NB4 (cell line): Measurements from ENCODE around the gene GNGT1.
"Not testable (repeated sequence)": the region's sequence is repeated elsewhere in the genome, so short reads cannot be mapped to it uniquely, and the experiment has no call there.

ENCODE experiments used
- DNase-seq: peaks from one replicate; pipeline ENCODE4 v3.0.0; 2010; ENCODE audit warnings: low read depth
- H3K4me3 ChIP-seq: one replicate; pipeline ENCODE4 v1.5.1; 2011; ENCODE audit warnings: mild to moderate bottlenecking, low read depth, low read length, moderate library complexity
- CTCF ChIP-seq: IDR thresholded peaks from one replicate; pipeline ENCODE4 v1.5.1; 2012; ENCODE audit warnings: low read depth, low read length
- MYC ChIP-seq: IDR thresholded peaks from 2 replicates; pipeline ENCODE4 v1.6.1; 2011; ENCODE audit warnings: low read depth, low read length
- POLR2A ChIP-seq: IDR thresholded peaks from 2 replicates; pipeline ENCODE4 v1.6.1; 2011; ENCODE audit warnings: mild to moderate bottlenecking; ENCODE audit not compliant: insufficient read length; ENCODE audit errors: extremely low read depth
- TF ChIP-seq, protein P1 (sequence below): IDR thresholded peaks from 2 replicates; pipeline ENCODE4 v1.6.1; 2011; ENCODE audit warnings: low read depth, low read length

Gene GNGT1

DNA sequence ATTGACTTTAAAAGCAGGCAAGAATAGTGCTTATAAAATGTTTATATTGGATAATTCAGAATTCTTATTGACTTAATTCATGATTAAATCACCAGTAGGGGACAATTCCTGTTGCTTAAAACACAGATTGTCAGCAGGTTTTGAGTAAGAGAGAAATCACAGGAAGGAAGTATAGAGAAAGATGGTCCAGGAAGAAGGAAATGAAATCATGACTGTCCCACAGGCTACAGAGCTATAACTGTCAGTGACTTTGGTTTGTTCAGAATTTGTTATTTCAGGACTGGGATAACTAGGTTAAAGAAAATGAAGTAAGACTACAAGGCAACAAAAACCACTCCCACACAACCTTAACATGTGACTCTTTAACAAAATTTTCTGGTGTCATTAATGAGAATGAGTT is 6.8 kb downstream of the GNGT1 start:
- H3K4me3 ChIP-seq = no peak overlapping the region
- no peak for TF ChIP-seq POLR2A
- TF ChIP-seq CTCF = no peak
- TF ChIP-seq MYC = no peak
- TF ChIP-seq, protein P1, sequence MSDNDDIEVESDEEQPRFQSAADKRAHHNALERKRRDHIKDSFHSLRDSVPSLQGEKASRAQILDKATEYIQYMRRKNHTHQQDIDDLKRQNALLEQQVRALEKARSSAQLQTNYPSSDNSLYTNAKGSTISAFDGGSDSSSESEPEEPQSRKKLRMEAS = no peak
- no peak for DNase-seq

GRCh38 chr7:93914581-93915066 is 8.3 kb downstream of the GNGT1 start:
- H3K4me3 ChIP-seq = no peak overlapping the region
- no peak for DNase-seq
- TF ChIP-seq POLR2A (no peak), CTCF (no peak), MYC (no peak)
- TF ChIP-seq, protein P1 = no peak

DNA sequence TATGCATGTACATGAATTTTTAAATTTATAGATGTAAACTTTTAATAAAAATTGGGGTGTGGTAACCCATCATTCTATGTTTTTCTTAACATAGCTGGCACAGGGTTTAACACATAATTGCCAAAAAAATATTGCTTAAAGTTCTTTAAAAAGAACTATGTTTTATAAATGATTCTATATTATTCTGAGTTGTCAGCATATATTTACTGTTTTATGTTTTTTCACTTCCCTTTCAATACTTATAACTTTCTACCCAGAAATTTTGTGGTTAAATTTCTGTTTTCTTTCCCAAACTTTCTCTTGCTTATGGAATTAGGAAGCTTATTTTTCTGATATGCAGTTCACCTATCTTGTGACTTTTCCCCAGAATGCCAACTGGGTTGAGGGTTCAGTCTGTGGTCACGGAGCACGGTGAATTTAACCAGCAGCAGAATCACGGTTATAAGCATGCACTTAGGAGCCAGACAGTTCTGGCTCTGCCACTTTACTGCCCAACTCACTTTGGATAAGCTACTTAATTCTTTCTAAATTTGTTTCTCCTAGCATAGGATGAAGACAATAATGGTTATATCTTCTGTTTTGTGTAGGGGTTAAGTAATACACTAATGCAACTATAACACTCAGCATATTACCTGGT is 9.0 kb downstream of the GNGT1 start:
- DNase-seq, H3K4me3 ChIP-seq: not testable (repeated sequence)

DNA sequence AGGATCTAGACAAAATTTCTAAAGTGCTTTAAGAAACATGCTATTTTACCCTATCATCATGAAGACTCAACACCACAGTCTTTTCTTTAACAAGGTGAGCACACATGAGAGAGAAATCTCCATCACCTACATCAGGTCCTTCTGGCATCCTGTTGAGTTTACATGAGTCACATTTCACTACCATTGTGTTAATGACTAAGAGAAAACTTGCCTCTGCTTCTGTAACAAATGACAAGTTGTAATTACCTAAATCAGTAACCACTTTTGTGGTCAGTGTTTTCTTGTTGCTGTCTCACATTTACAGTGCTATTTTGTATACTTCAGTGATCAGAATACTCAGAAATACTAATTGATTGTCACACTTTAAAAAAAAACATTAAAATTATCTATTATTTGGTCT is 9.5 kb downstream of the GNGT1 start:
- DNase-seq, H3K4me3 ChIP-seq: not testable (repeated sequence)

DNA sequence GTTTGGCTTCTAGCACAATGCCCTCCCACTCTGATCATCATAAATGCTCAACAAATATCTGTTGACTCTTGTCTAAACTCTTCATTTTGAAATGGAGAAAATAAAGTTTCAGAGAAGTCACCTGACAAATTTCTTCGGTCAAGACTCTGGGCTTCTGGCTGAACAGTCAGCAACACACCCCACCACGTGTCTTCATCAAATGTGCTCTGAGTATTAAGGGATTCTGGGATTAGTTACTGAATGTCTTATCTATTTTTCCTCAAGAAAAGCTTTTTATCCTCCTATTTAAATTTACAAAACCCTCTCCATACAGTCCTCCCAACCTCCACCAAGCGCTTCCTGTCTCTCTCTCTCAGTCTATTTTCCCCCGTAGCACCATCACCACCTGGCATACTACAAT is 9.9 kb downstream of the GNGT1 start:
- not testable (repeated sequence) for H3K4me3 ChIP-seq, DNase-seq

- no peak overlapping the region for H3K4me3 ChIP-seq
- TF ChIP-seq MYC = no peak
- TF ChIP-seq, protein P1 = no peak
- no peak for TF ChIP-seq POLR2A
- TF ChIP-seq CTCF = no peak
- no peak for DNase-seq
These were observed 14.3 kb downstream of the GNGT1 start for GRCh38 chr7:93920496-93921182.

DNA sequence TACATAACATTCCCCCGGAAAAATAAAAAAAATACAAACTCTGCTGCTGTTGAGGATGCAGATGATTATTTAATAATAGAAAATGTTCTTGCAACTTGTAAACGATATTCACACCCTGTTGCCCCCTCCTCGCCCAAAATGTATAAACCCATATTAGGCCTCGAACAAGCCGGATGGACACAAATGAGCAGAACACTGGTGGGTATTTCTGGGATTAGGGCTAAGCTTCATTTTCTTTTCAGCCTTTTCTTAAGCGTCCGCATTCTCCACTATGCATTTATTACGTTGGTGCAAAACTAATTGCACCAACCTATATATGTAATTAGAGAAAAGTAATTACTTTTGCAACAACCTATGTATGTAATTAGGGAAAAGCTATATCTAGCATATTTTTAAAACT is 14.8 kb downstream of the GNGT1 start:
- TF ChIP-seq, protein P1 = no peak
- TF ChIP-seq MYC (no peak), CTCF (no peak), POLR2A (no peak)
- H3K4me3 ChIP-seq = no peak overlapping the region
- no peak for DNase-seq
